H1 (cell line): ENCODE measurements around the gene IL6ST. TPM values are rescaled to one million over a fixed set of nuclear protein-coding genes. Genes with fewer than 3 reads are reported as not detected.
"Not testable (repeated sequence)": the region's sequence is repeated elsewhere in the genome, so short reads cannot be mapped to it uniquely, and the experiment has no call there.

ENCODE experiments used
- CTCF ChIA-PET: fragments of 300-600 bp; sonication (Branson Sonifier 250); formaldehyde crosslinking; loops from one replicate; lab custom pipeline; 2021; ENCODE audit not compliant: partially characterized antibody; lab: Charles Lee
- POLR2A ChIA-PET: fragments of 300-600 bp; sonication (Branson Sonifier 250); formaldehyde crosslinking; loops from one replicate; lab custom pipeline; 2021; ENCODE audit warnings: inconsistent platforms; ENCODE audit not compliant: partially characterized antibody; lab: Charles Lee
- DNase-seq, 2 experiments: peaks; one replicate each; pipeline versions ENCODE4 v3.0.0 to v3.0.0-alpha.2; 2010 to 2022; ENCODE audit warnings: low spot score in 2 of 2, low read depth in 1 of 2, mixed read lengths in 1 of 2
- FAIRE-seq: peaks from 2 replicates; lab custom pipeline; 2011; peaks lifted over from hg19 to GRCh38; lab: Jason Lieb, UNC
- H2AFZ ChIP-seq: 2 replicates; pipeline ENCODE4 v1.8.1; 2012; ENCODE audit warnings: low read length, inconsistent platforms
- H2AK5ac ChIP-seq: 2 replicates; pipeline ENCODE4 v1.6.1; 2013; ENCODE audit warnings: low read depth, low read length
- H2BK120ac ChIP-seq: replicated peaks from 2 replicates; pipeline ENCODE3; 2013; ENCODE audit warnings: low read depth, low read length, inconsistent platforms
- H2BK12ac ChIP-seq: 2 replicates; pipeline ENCODE4 v1.6.1; 2013; ENCODE audit warnings: low read depth, low read length
- H2BK15ac ChIP-seq: 2 replicates; pipeline ENCODE4 v1.6.1; 2013; ENCODE audit warnings: low read length
- H2BK20ac ChIP-seq: 2 replicates; pipeline ENCODE4 v1.6.1; 2013; ENCODE audit warnings: low read length
- H2BK5ac ChIP-seq: 2 replicates; pipeline ENCODE4 v1.6.1; 2013; ENCODE audit warnings: low read depth, low read length
- H3K14ac ChIP-seq: 2 replicates; pipeline ENCODE4 v1.6.1; 2013; ENCODE audit warnings: inconsistent platforms; ENCODE audit not compliant: insufficient read length
- H3K18ac ChIP-seq: 2 replicates; pipeline ENCODE4 v1.6.1; 2013; ENCODE audit warnings: low read length; ENCODE audit errors: extremely low read depth
- H3K23ac ChIP-seq: 2 replicates; pipeline ENCODE4 v1.6.1; 2013; ENCODE audit warnings: inconsistent platforms; ENCODE audit not compliant: insufficient read length
- H3K23me2 ChIP-seq: 2 replicates; pipeline ENCODE4 v1.6.1; 2013; ENCODE audit warnings: low read depth, low read length
- H3K27ac ChIP-seq: 2 replicates; pipeline ENCODE4 v1.6.1; 2011; ENCODE audit warnings: low read depth, low read length, inconsistent platforms
- H3K27me3 ChIP-seq, 4 experiments: replicated peaks in 1 of 4; 1 replicate in 1 of 4; 2 replicates in 3 of 4; pipeline versions ENCODE4 v1.6.1 to v1.8.1; 2011 to 2013; ENCODE audit warnings: low read length in 3 of 4, mild to moderate bottlenecking in 3 of 4, inconsistent platforms in 2 of 4, mixed read lengths in 2 of 4, moderate library complexity in 1 of 4; ENCODE audit not compliant: control insufficient read depth in 3 of 4, insufficient read depth in 3 of 4; ENCODE audit errors: extremely low read depth in 1 of 4
- H3K36me3 ChIP-seq, 4 experiments: 2 replicates each; pipeline versions ENCODE4 v1.6.1 to v1.8.1; 2011 to 2013; ENCODE audit warnings: mild to moderate bottlenecking in 4 of 4, low read length in 3 of 4, moderate library complexity in 2 of 4, control low read depth in 1 of 4, inconsistent platforms in 1 of 4; ENCODE audit not compliant: insufficient read depth in 4 of 4, control insufficient read depth in 2 of 4
- H3K4ac ChIP-seq: replicated peaks from 2 replicates; pipeline ENCODE3; 2013; ENCODE audit warnings: low read length, low read depth, mixed read lengths, inconsistent platforms; ENCODE audit not compliant: insufficient read length
- H3K4me1 ChIP-seq, 4 experiments: replicated peaks in 1 of 4; 1 replicate in 1 of 4; 2 replicates in 3 of 4; pipeline versions ENCODE4 v1.6.1 to v1.8.1; 2011 to 2013; ENCODE audit warnings: low read length in 3 of 4, inconsistent platforms in 2 of 4, mixed read lengths in 1 of 4; ENCODE audit not compliant: insufficient read depth in 4 of 4, control insufficient read depth in 3 of 4
- H3K4me2 ChIP-seq, 2 experiments: 2 replicates each; pipeline versions ENCODE4 v1.6.1 to v1.8.1; 2011 to 2013; ENCODE audit warnings: low read depth in 2 of 2, low read length in 2 of 2, control low read depth in 1 of 2, inconsistent platforms in 1 of 2, mild to moderate bottlenecking in 1 of 2; ENCODE audit not compliant: insufficient read depth in 1 of 2
- H3K4me3 ChIP-seq, 4 experiments: fragments of 200-600, 300-600 bp in 1 of 4; sonication (generic), shearing (Covaris generic), sonication (Bioruptor Twin) in 1 of 4; 2 replicates each; pipeline versions ENCODE4 v1.5.1 to v1.8.1; 2011 to 2016; ENCODE audit warnings: low read length in 4 of 4, low read depth in 3 of 4, control low read depth in 2 of 4, inconsistent platforms in 2 of 4, mild to moderate bottlenecking in 2 of 4, mixed read lengths in 1 of 4, moderate library complexity in 1 of 4; ENCODE audit not compliant: insufficient read depth in 2 of 4; ENCODE audit errors: extremely low read depth in 1 of 4
- H3K56ac ChIP-seq: replicated peaks from 2 replicates; pipeline ENCODE3; 2013; ENCODE audit warnings: low read depth, mild to moderate bottlenecking, mixed read lengths, low read length, inconsistent platforms; ENCODE audit not compliant: insufficient read length
- H3K79me1 ChIP-seq: 2 replicates; pipeline ENCODE4 v1.6.1; 2013; ENCODE audit warnings: low read depth, low read length, control low read depth
- H3K79me2 ChIP-seq, 2 experiments: 2 replicates each; pipeline versions ENCODE4 v1.6.1 to v1.8.1; 2012 to 2013; ENCODE audit warnings: low read length in 2 of 2, mild to moderate bottlenecking in 2 of 2, inconsistent platforms in 1 of 2; ENCODE audit not compliant: insufficient read depth in 2 of 2, control insufficient read depth in 1 of 2
- H3K9ac ChIP-seq, 4 experiments: replicated peaks in 1 of 4; 1 replicate in 1 of 4; 2 replicates in 3 of 4; pipeline versions ENCODE4 v1.6.1 to v1.8.1; 2011 to 2013; ENCODE audit warnings: low read depth in 3 of 4, low read length in 3 of 4, control low read depth in 2 of 4, mild to moderate bottlenecking in 2 of 4, moderate library complexity in 2 of 4, inconsistent platforms in 1 of 4; ENCODE audit errors: extremely low read depth in 1 of 4
- H3K9me3 ChIP-seq, 2 experiments: 2 replicates each; pipeline versions ENCODE4 v1.6.1 to v1.8.1; 2012 to 2013; ENCODE audit warnings: mild to moderate bottlenecking in 2 of 2, moderate library complexity in 2 of 2, control low read depth in 1 of 2, inconsistent platforms in 1 of 2, low read depth in 1 of 2, low read length in 1 of 2, mixed read lengths in 1 of 2; ENCODE audit not compliant: insufficient read depth in 2 of 2
- H4K20me1 ChIP-seq, 2 experiments: replicated peaks in 1 of 2; 2 replicates each; pipeline versions ENCODE3 to v1.8.1; 2011 to 2013; ENCODE audit warnings: inconsistent platforms in 2 of 2, low read length in 2 of 2, mild to moderate bottlenecking in 1 of 2; ENCODE audit not compliant: insufficient read depth in 2 of 2, control insufficient read depth in 1 of 2
- H4K5ac ChIP-seq: 2 replicates; pipeline ENCODE4 v1.6.1; 2013; ENCODE audit warnings: low read length, low read depth, mixed read lengths, inconsistent platforms; ENCODE audit not compliant: insufficient read length
- H4K8ac ChIP-seq: 2 replicates; pipeline ENCODE4 v1.8.0; 2013; ENCODE audit warnings: mild to moderate bottlenecking, moderate library complexity, low read length, inconsistent platforms; ENCODE audit not compliant: insufficient read depth; ENCODE audit errors: extremely low read depth
- H4K91ac ChIP-seq: replicated peaks from 2 replicates; pipeline ENCODE3; 2013; ENCODE audit warnings: low read length, mixed read lengths, inconsistent platforms; ENCODE audit not compliant: insufficient read length
- WGBS, 2 experiments: shearing (Covaris generic) in 1 of 2; methylation state at CpG; one replicate each; pipeline versions ENCODE4 v1.1.6 to v1.1.7; 2013 to 2015; ENCODE audit warnings: low lambda C conversion rate in 2 of 2, mixed read lengths in 2 of 2, inconsistent platforms in 1 of 2, low coverage in 1 of 2, missing lambda C conversion rate in 1 of 2; ENCODE audit not compliant: insufficient replicate concordance in 2 of 2, insufficient coverage in 1 of 2, insufficient read length in 1 of 2; ENCODE audit errors: extremely low coverage in 1 of 2, missing lambda C conversion rate in 1 of 2; 5-methylcytosine and 5-hydroxymethylcytosine counted together
- polyA plus RNA-seq, 7 experiments: library from polyadenylated mRNA; depleted of rRNA in 3 of 7; stranded (reverse) in 5 of 7; unstranded in 2 of 7; fragments of >200 nt in 5 of 7; fragments of 200-250 nt in 2 of 7; gene quantifications; 1 replicate in 5 of 7; 2 replicates in 1 of 7; 4 replicates in 1 of 7; pipeline versions ENCODE4 v1.2.1 to v1.2.3, GENCODE V29; 2011 to 2013; ENCODE audit warnings: missing spikeins in 2 of 7, mixed read lengths in 2 of 7
- total RNA-seq: library from RNA; stranded (reverse); fragmentation: NEBNext Ultra II Directional; extraction: Animal tissue kit (Norgen Biotek cat#: 25700); gene quantifications from 2 replicates; pipeline ENCODE4 v1.2.1, GENCODE V29; 2021

Gene IL6ST
- total and polyA plus RNA-seq, 2 of the 8 experiments (the other 6 are each of a cell fraction or from before 2014, with no cell fraction given) = 1.4 to 11.1 TPM

- H3K4me1 ChIP-seq, H3K23me2 ChIP-seq, H2AFZ ChIP-seq, H4K8ac ChIP-seq, H3K9me3 ChIP-seq, H3K36me3 ChIP-seq, H2BK120ac ChIP-seq, H2BK20ac ChIP-seq, H2BK5ac ChIP-seq, H3K27me3 ChIP-seq, H3K4me2 ChIP-seq, H3K79me1 ChIP-seq, H3K56ac ChIP-seq, H3K9ac ChIP-seq, H2BK12ac ChIP-seq, H4K5ac ChIP-seq, H3K4me3 ChIP-seq, H3K23ac ChIP-seq, POLR2A ChIA-PET, H3K18ac ChIP-seq, H4K20me1 ChIP-seq, FAIRE-seq, H2AK5ac ChIP-seq, H4K91ac ChIP-seq, H3K27ac ChIP-seq, DNase-seq, H2BK15ac ChIP-seq, H3K14ac ChIP-seq, H3K4ac ChIP-seq: not testable (repeated sequence)
- 90% methylated on average over 3 of the region's 4 CpGs; no CpG with 5 or more reads in 1 of the 2 experiments for WGBS, 2 experiments
- H3K79me2 ChIP-seq = peaks cover 0 to 18% of the 10 kb centered on the region in 2 experiments; a peak in 1 of 4 replicates
- CTCF ChIA-PET = interaction anchor here (0.8 to 1.1 kb wide), 3 partner anchors 13 to 116 kb away, joined by 3 to 4 read pairs (median 3); no protein-coding TSS in a partner anchor
These were observed 3.9 kb downstream of the IL6ST start for GRCh38 chr5:55990895-55991294.
